Neural crest cell (in vitro differentiated cells): ENCODE measurements around the gene OTOF. TPM values are rescaled to one million over a fixed set of nuclear protein-coding genes. Genes with fewer than 3 reads are reported as not detected.

Experiments
- DNase-seq: peaks from one replicate; pipeline ENCODE4 v3.0.0; 2021; ENCODE audit warnings: low read depth, mixed read lengths, low spot score
- H3K27ac Mint-ChIP-seq: one replicate; pipeline ENCODE4 v1.8.0; 2021; ENCODE audit warnings: mild to moderate bottlenecking, mixed read lengths; ENCODE audit not compliant: unreplicated experiment
- H3K27me3 Mint-ChIP-seq: 2 replicates; pipeline ENCODE4 v1.8.0; 2021; ENCODE audit warnings: low read depth, mild to moderate bottlenecking, mixed read lengths
- H3K36me3 Mint-ChIP-seq: 2 replicates; pipeline ENCODE4 v1.8.0; 2021; ENCODE audit warnings: low read depth, mild to moderate bottlenecking, mixed read lengths
- H3K4me1 Mint-ChIP-seq: 2 replicates; pipeline ENCODE4 v1.8.0; 2021; ENCODE audit warnings: mixed read lengths
- H3K4me3 Mint-ChIP-seq: one replicate; pipeline ENCODE4 v1.8.0; 2021; ENCODE audit warnings: mild to moderate bottlenecking, mixed read lengths
- H3K9me3 Mint-ChIP-seq: 2 replicates; pipeline ENCODE4 v1.8.0; 2021; ENCODE audit warnings: mixed read lengths
- CTCF ChIP-seq: fragments of 200-600 bp; sonication (generic); conservative IDR thresholded peaks from 2 replicates; pipeline ENCODE4 v1.5.0; 2021; ENCODE audit warnings: antibody characterized with exemption, mild to moderate bottlenecking
- long read RNA-seq: library from polyadenylated mRNA; unstranded; transcript quantifications from one replicate; pipeline ENCODE4 v2.0.0, GENCODE V29; 2020
- total RNA-seq: library from RNA; stranded (reverse); gene quantifications from 2 replicates; pipeline ENCODE4 v1.2.1, GENCODE V29; 2021

The OTOF gene
- total RNA-seq: 0.07 and 0.19 TPM in 2 replicates
- long read RNA-seq: 0 reads

GRCh38 chr2:26477911-26478253, at the start of gene OTOF:
OTOF (minus strand) TSS chr2:26478124.
- no peak for DNase-seq

GRCh38 chr2:26526589-26526988, 48.7 kb upstream of the OTOF start:
- Mint-ChIP-seq H3K4me1 (peaks cover 6% of the 10 kb centered on the region), H3K36me3 (no peaks in the 10 kb centered on the region)

More at GRCh38 chr2:26477911-26478253, at the start of gene OTOF:
- H3K9me3 Mint-ChIP-seq: no peaks in the 10 kb centered on the region
- no peak within 1 kb of the TSS for H3K27ac Mint-ChIP-seq
- H3K36me3 Mint-ChIP-seq: no peaks in the 10 kb centered on the region
- TF ChIP-seq CTCF: no peak
- H3K4me1 Mint-ChIP-seq: peaks cover 7% of the 10 kb centered on the region
- no peaks in the 10 kb centered on the region for H3K27me3 Mint-ChIP-seq
- no peak within 1 kb of the TSS for H3K4me3 Mint-ChIP-seq

GRCh38 chr2:26526105-26526504, 48.2 kb upstream of the OTOF start:
- Mint-ChIP-seq H3K36me3 (no peaks in the 10 kb centered on the region), H3K27ac (no peak overlapping the region), H3K27me3 (peaks cover 4% of the 10 kb centered on the region), H3K4me1 (peaks cover 6% of the 10 kb centered on the region), H3K4me3 (no peak overlapping the region), H3K9me3 (no peaks in the 10 kb centered on the region)
- no peak for DNase-seq
- TF ChIP-seq CTCF: no peak

More at GRCh38 chr2:26526589-26526988, 48.7 kb upstream of the OTOF start:
- Mint-ChIP-seq H3K27ac (no peak overlapping the region), H3K9me3 (no peaks in the 10 kb centered on the region), H3K4me3 (no peak overlapping the region), H3K27me3 (peaks cover 2% of the 10 kb centered on the region)
- DNase-seq: no peak
- no peak for TF ChIP-seq CTCF

GRCh38 chr2:26523750-26524149, 45.8 kb upstream of the OTOF start:
- Mint-ChIP-seq H3K36me3 (no peaks in the 10 kb centered on the region), H3K4me3 (no peak overlapping the region), H3K4me1 (peaks cover 3% of the 10 kb centered on the region), H3K27ac (no peak overlapping the region), H3K9me3 (no peaks in the 10 kb centered on the region), H3K27me3 (peaks cover 12% of the 10 kb centered on the region)
- no peak for DNase-seq
- no peak for TF ChIP-seq CTCF

GRCh38 chr2:26522751-26523171, 44.8 kb upstream of the OTOF start:
- no peaks in the 10 kb centered on the region for H3K36me3 Mint-ChIP-seq
- no peaks in the 10 kb centered on the region for H3K9me3 Mint-ChIP-seq
- DNase-seq: no peak
- peaks cover 12% of the 10 kb centered on the region for H3K27me3 Mint-ChIP-seq
- H3K4me1 Mint-ChIP-seq: peaks cover 3% of the 10 kb centered on the region
- TF ChIP-seq CTCF: no peak
- H3K4me3 Mint-ChIP-seq: no peak overlapping the region
- no peak overlapping the region for H3K27ac Mint-ChIP-seq

GRCh38 chr2:26522325-26522724, 44.4 kb upstream of the OTOF start:
- H3K27ac Mint-ChIP-seq: no peak overlapping the region
- no peak for TF ChIP-seq CTCF

More at GRCh38 chr2:26522325-26522724, 44.4 kb upstream of the OTOF start:
- Mint-ChIP-seq H3K36me3 (no peaks in the 10 kb centered on the region), H3K4me3 (no peak overlapping the region), H3K4me1 (peaks cover 3% of the 10 kb centered on the region), H3K27me3 (peaks cover 12% of the 10 kb centered on the region), H3K9me3 (no peaks in the 10 kb centered on the region)
- DNase-seq: no peak
